Stimulated activated CD4-positive, alpha-beta T cell treated with anti-CD3 and anti-CD28 coated beads, TNF-alpha, amount 100 ng/mL, for 1 hour (primary cell): ENCODE results near the gene TFF3.

ENCODE experiments used
- DNase-seq, 3 donors: peaks; one replicate each; pipeline ENCODE4 v3.0.0-alpha.2; 2020; ENCODE audit warnings: low read depth in 3 of 3, low spot score in 1 of 3

The TFF3 gene

GRCh38 chr21:42321231-42321630 lies 6.0 kb upstream of the TFF3 start:
- no peak for DNase-seq

- DNase-seq, result no peak
Observed at GRCh38 chr21:42320791-42321190, 5.6 kb upstream of the TFF3 start.

GRCh38 chr21:42319851-42320572 lies 4.8 kb upstream of the TFF3 start:
- DNase-seq, result no peak

GRCh38 chr21:42319376-42319775 lies 4.2 kb upstream of the TFF3 start:
- DNase-seq, result no peak

- no peak for DNase-seq
Observed at GRCh38 chr21:42317826-42318746, 2.9 kb upstream of the TFF3 start.

- DNase-seq, result no peak
Observed at GRCh38 chr21:42317341-42317741, 2.1 kb upstream of the TFF3 start.

GRCh38 chr21:42316891-42317290 lies 1.7 kb upstream of the TFF3 start:
- no peak for DNase-seq

- DNase-seq, result no peak
Observed at GRCh38 chr21:42314616-42315295, 453 bp downstream of the TFF3 start.

GRCh38 chr21:42313501-42313969 lies 1.7 kb downstream of the TFF3 start:
- no peak for DNase-seq

GRCh38 chr21:42312626-42313104 lies 2.5 kb downstream of the TFF3 start:
- DNase-seq, result no peak

GRCh38 chr21:42311816-42312625 lies 3.2 kb downstream of the TFF3 start:
- no peak for DNase-seq

GRCh38 chr21:42311160-42311559 lies 4.0 kb downstream of the TFF3 start:
- no peak for DNase-seq

GRCh38 chr21:42310411-42311001 lies 4.7 kb downstream of the TFF3 start:
- DNase-seq, result no peak

- peak; percentile 34 to 65 (median 60) for DNase-seq
Observed at GRCh38 chr21:42309753-42310213, 5.4 kb downstream of the TFF3 start.

- DNase-seq, result no peak
Observed at GRCh38 chr21:42308914-42309752, 6.1 kb downstream of the TFF3 start.

GRCh38 chr21:42308161-42308913 lies 6.9 kb downstream of the TFF3 start:
- DNase-seq, result no peak

GRCh38 chr21:42307106-42307505 lies 8.1 kb downstream of the TFF3 start:
- DNase-seq, result no peak

GRCh38 chr21:42306366-42307035 lies 8.7 kb downstream of the TFF3 start:
- no peak for DNase-seq
